ENCODE data around the gene TRH.
A peak's percentile ranks its signal among the peaks of the same experiment; 100 is the strongest.
"Not testable (repeated sequence)": the region's sequence is repeated elsewhere in the genome, so short reads cannot be mapped to it uniquely, and the experiment has no call there.

The TRH gene

GRCh38 chr3:129999176-129999575 lies 24.7 kb downstream of the TRH start:
- not testable (repeated sequence) for DNase-seq; H3K4me3 ChIP-seq (ENCODE audit: low read depth, low read length); H3K27ac ChIP-seq (ENCODE audit: low read depth, low read length); H2AFZ ChIP-seq (ENCODE audit: insufficient read depth, low read length, poor library complexity); H3K23ac ChIP-seq (ENCODE audit: low read length); H3K4me1 ChIP-seq (ENCODE audit: control insufficient read depth in 1 of 2, insufficient read depth in 2 of 2, low read length in 2 of 2); H3K79me2 ChIP-seq (ENCODE audit: control insufficient read depth, insufficient read depth, low read length, poor library complexity); H4K12ac ChIP-seq (ENCODE audit: low read depth, low read length); H3K4me2 ChIP-seq (ENCODE audit: low read length); H3K18ac ChIP-seq (ENCODE audit: low read length); H3K14ac ChIP-seq (ENCODE audit: low read length); H3K36me3 ChIP-seq (ENCODE audit: control insufficient read depth in 1 of 2, insufficient read depth in 2 of 2, low read length in 2 of 2); H3K79me1 ChIP-seq (ENCODE audit: low read length); H2BK120ac ChIP-seq (ENCODE audit: insufficient read depth, low read length, poor library complexity); H2BK5ac ChIP-seq (ENCODE audit: low read depth, low read length, poor library complexity); H2BK12ac ChIP-seq (ENCODE audit: low read length); H3K27me3 ChIP-seq (ENCODE audit: insufficient read depth, low read length); H3K9me3 ChIP-seq (ENCODE audit: insufficient read depth, low read depth, low read length); H3K4ac ChIP-seq (ENCODE audit: low read depth, low read length); H2AK5ac ChIP-seq (ENCODE audit: low read length); H3K9ac ChIP-seq (ENCODE audit: low read length); H4K91ac ChIP-seq (ENCODE audit: low read depth, low read length); H4K8ac ChIP-seq (ENCODE audit: low read depth, low read length)
- no CpG with 5 or more reads among the region's 5 CpGs for WGBS (ENCODE audit: extremely low coverage, insufficient coverage, insufficient read length)

- not testable (repeated sequence) for H4K12ac ChIP-seq (ENCODE audit: low read depth, low read length); H2AFZ ChIP-seq (ENCODE audit: insufficient read depth, low read length, poor library complexity); H3K27me3 ChIP-seq (ENCODE audit: insufficient read depth, low read length); H3K79me1 ChIP-seq (ENCODE audit: low read length); H3K9ac ChIP-seq (ENCODE audit: low read length); H3K36me3 ChIP-seq (ENCODE audit: control insufficient read depth in 1 of 2, insufficient read depth in 2 of 2, low read length in 2 of 2); H3K27ac ChIP-seq (ENCODE audit: low read depth, low read length); H2BK12ac ChIP-seq (ENCODE audit: low read length); H3K23ac ChIP-seq (ENCODE audit: low read length); H3K4me3 ChIP-seq (ENCODE audit: low read depth, low read length); H4K8ac ChIP-seq (ENCODE audit: low read depth, low read length); H3K79me2 ChIP-seq (ENCODE audit: control insufficient read depth, insufficient read depth, low read length, poor library complexity); H2BK120ac ChIP-seq (ENCODE audit: insufficient read depth, low read length, poor library complexity); H3K14ac ChIP-seq (ENCODE audit: low read length); H3K9me3 ChIP-seq (ENCODE audit: insufficient read depth, low read depth, low read length); H3K4ac ChIP-seq (ENCODE audit: low read depth, low read length); H3K4me1 ChIP-seq (ENCODE audit: control insufficient read depth in 1 of 2, insufficient read depth in 2 of 2, low read length in 2 of 2); H3K18ac ChIP-seq (ENCODE audit: low read length); H4K91ac ChIP-seq (ENCODE audit: low read depth, low read length); H2AK5ac ChIP-seq (ENCODE audit: low read length); H2BK5ac ChIP-seq (ENCODE audit: low read depth, low read length, poor library complexity)
- peak overlapping the region; percentile 54 for H3K4me2 ChIP-seq (ENCODE audit: low read length)
- DNase-seq: peak; percentile 39 to 81
- no CpG with 5 or more reads among the region's 86 CpGs for WGBS (ENCODE audit: extremely low coverage, insufficient coverage, insufficient read length)
Observed at GRCh38 chr3:130002666-130003598, 28.4 kb downstream of the TRH start.

GRCh38 chr3:130010556-130010955 lies 36.0 kb downstream of the TRH start:
- H3K27me3 ChIP-seq (ENCODE audit: insufficient read depth, low read length): no peaks in the 10 kb centered on the region
- H2AFZ ChIP-seq (ENCODE audit: insufficient read depth, low read length, poor library complexity): no peak overlapping the region
- H3K23ac ChIP-seq (ENCODE audit: low read length): no peak overlapping the region
- H3K4me1 ChIP-seq (ENCODE audit: control insufficient read depth in 1 of 2, insufficient read depth in 2 of 2, low read length in 2 of 2): no peaks in the 10 kb centered on the region
- H3K79me1 ChIP-seq (ENCODE audit: low read length): no peaks in the 10 kb centered on the region
- H4K8ac ChIP-seq (ENCODE audit: low read depth, low read length): no peak overlapping the region
- no peak overlapping the region for H3K9ac ChIP-seq (ENCODE audit: low read length)
- H2BK12ac ChIP-seq (ENCODE audit: low read length): no peak overlapping the region
- H4K91ac ChIP-seq (ENCODE audit: low read depth, low read length): no peak overlapping the region
- H4K12ac ChIP-seq (ENCODE audit: low read depth, low read length): no peak overlapping the region
- H3K18ac ChIP-seq (ENCODE audit: low read length): no peak overlapping the region
- no peak overlapping the region for H3K14ac ChIP-seq (ENCODE audit: low read length)
- no peak overlapping the region for H3K4me3 ChIP-seq (ENCODE audit: low read depth, low read length)
- no peaks in the 10 kb centered on the region for H3K36me3 ChIP-seq (ENCODE audit: control insufficient read depth in 1 of 2, insufficient read depth in 2 of 2, low read length in 2 of 2)
- peaks cover 1% of the 10 kb centered on the region for H3K9me3 ChIP-seq (ENCODE audit: insufficient read depth, low read depth, low read length)
- no peak overlapping the region for H2BK5ac ChIP-seq (ENCODE audit: low read depth, low read length, poor library complexity)
- H2AK5ac ChIP-seq (ENCODE audit: low read length): no peak overlapping the region
- H2BK120ac ChIP-seq (ENCODE audit: insufficient read depth, low read length, poor library complexity): no peak overlapping the region
- DNase-seq: no peak
- no peak overlapping the region for H3K4me2 ChIP-seq (ENCODE audit: low read length)
- H3K79me2 ChIP-seq (ENCODE audit: control insufficient read depth, insufficient read depth, low read length, poor library complexity): no peaks in the 10 kb centered on the region
- H3K4ac ChIP-seq (ENCODE audit: low read depth, low read length): no peak overlapping the region
- no CpG with 5 or more reads among the region's 19 CpGs for WGBS (ENCODE audit: extremely low coverage, insufficient coverage, insufficient read length)
- H3K27ac ChIP-seq (ENCODE audit: low read depth, low read length): no peak overlapping the region

GRCh38 chr3:130012108-130012507 lies 37.6 kb downstream of the TRH start:
- H2BK12ac ChIP-seq (ENCODE audit: low read length); H3K27me3 ChIP-seq (ENCODE audit: insufficient read depth, low read length); H2BK5ac ChIP-seq (ENCODE audit: low read depth, low read length, poor library complexity); H3K14ac ChIP-seq (ENCODE audit: low read length); H3K23ac ChIP-seq (ENCODE audit: low read length); H3K4me3 ChIP-seq (ENCODE audit: low read depth, low read length); H3K27ac ChIP-seq (ENCODE audit: low read depth, low read length); H4K8ac ChIP-seq (ENCODE audit: low read depth, low read length); H3K9me3 ChIP-seq (ENCODE audit: insufficient read depth, low read depth, low read length); H3K18ac ChIP-seq (ENCODE audit: low read length); H3K36me3 ChIP-seq (ENCODE audit: control insufficient read depth in 1 of 2, insufficient read depth in 2 of 2, low read length in 2 of 2); H3K9ac ChIP-seq (ENCODE audit: low read length); H2AFZ ChIP-seq (ENCODE audit: insufficient read depth, low read length, poor library complexity); H3K4ac ChIP-seq (ENCODE audit: low read depth, low read length); H3K79me2 ChIP-seq (ENCODE audit: control insufficient read depth, insufficient read depth, low read length, poor library complexity); H2BK120ac ChIP-seq (ENCODE audit: insufficient read depth, low read length, poor library complexity); H2AK5ac ChIP-seq (ENCODE audit: low read length); H4K12ac ChIP-seq (ENCODE audit: low read depth, low read length); H3K4me2 ChIP-seq (ENCODE audit: low read length); H3K79me1 ChIP-seq (ENCODE audit: low read length); H3K4me1 ChIP-seq (ENCODE audit: control insufficient read depth in 1 of 2, insufficient read depth in 2 of 2, low read length in 2 of 2); H4K91ac ChIP-seq (ENCODE audit: low read depth, low read length): not testable (repeated sequence)
- DNase-seq: peak in 1 of 2 donors; percentile 42

Measured in trophoblast cell (in vitro differentiated cells and primary cell).